T-helper 22 cell (primary cell): ENCODE measurements around the gene CCDC33.

Experiments used
- DNase-seq: peaks from one replicate; pipeline ENCODE4 v3.0.0-alpha.2; 2020; ENCODE audit warnings: low read depth

CCDC33 gene

DNA sequence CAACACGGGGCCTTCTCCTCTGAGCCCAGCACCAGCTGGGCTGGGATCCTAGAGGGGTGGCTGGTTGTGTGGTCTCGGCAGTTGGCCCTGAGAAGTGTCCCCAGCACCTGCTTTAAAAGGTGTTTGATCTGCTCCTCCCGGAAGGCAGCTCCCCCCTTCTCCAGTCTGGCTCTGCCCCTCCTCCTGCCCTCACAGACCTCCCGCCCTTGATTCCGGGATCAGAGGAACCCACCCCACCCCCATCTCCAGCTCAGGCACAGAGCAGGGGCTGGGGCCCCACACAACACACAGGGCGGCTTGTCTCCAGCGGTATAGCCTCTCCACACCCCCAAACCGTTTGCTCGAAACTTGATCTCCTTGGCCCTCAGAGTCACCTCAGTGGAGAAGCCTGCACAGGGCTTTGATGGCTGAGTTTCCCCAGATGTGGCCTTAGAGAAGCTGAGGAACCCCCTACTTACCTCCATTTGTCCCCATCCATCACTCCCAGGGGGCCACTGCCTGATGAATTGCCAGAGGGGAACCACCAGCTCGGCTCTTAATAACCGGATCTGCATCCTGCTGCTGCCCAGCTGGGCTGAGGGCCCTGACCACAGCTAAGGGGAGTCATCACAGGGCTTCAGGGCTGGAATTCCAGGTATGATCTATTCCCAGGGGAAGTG lies 27.1 kb upstream of the CCDC33 start:
- DNase-seq, result no peak

DNA sequence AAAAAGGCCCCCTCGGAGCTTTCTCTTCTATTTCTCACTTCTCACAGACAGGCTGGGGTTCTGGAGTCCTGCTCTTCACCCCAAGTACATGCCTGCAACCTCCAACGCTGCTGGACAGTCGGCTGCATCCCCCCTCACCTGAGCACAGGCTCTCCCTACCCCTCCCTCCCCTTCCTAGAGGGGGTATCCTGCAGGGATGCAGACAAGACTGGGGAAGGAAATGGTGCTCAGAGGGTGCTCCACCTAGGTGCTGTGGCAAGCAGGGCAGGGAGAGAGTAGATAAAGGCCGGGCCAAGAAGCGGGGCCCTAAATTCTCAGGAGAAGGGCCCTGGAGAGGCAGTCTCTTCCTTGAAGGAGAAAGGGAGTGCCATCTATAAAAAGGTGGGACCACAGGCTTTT lies 26.6 kb upstream of the CCDC33 start:
- no peak for DNase-seq

DNA sequence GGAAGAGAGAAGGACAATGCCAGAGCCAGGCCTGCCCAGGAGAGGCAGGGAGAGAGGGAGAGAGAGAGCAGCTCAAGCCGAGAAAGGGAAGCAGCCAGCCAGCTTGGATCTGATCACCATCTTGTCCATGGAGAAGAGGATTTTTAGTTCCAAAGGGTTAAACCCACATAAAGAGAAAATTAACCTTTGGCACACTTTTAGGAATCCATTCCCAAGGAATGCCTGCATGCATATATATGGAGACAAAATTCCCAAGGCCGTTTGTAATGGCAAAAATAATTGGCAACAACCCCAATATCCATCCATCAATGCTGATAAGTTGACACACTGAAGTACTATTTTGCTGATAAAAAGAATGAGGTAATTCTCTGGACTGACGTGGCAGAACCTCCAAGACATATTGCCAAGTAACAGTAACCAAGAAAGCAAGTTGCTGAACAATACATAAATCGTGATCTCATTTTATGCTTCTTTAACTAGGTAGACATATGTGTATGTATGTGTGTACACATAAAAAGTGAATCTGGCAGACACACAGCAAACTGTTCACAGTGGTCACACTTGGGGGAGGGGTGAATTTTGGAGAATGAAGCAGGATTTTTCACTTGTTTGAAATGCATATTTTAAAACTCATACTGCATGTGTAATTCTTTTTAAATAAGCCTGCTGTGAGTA lies 26.0 kb upstream of the CCDC33 start:
- no peak for DNase-seq

DNA sequence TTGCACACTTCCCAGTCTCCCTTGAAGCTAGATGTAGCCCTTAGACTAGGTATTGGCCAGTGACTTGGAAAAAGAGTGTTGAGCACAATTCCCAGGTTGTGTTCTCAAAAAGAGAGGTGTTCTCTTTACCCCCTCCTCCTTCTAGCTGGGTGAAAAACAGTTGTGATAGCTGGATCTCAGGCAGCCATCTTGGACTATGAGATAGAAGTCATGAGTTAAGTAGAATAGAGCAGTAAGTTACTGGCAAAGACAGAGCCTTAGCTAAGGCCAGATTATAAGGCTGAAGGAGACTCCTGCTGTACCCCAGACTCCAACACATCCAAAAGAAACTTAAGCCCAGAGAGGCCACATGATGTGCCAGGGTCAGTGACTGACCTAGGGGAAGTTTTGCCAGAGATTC lies 25.4 kb upstream of the CCDC33 start:
- no peak for DNase-seq

DNA sequence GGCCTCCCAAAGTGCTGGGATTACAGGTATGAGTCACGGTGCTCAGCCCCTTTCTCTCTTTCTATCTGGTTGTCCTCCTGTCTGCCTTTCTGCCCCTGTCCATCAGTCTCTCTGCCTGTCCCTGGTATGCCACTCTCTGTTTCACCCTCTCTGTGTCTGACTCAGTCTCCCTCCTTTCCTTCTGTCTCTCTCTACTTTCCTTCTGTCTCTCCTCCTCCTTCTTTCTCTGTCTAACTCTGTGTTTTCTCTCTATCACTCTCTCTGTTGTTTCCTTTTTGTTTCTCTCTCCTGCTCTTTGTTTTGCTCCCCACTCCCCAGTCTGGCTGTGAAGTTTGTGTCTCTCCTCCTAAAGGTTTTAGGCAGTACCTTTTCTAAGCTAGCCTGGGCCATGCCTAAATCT lies 24.5 kb upstream of the CCDC33 start:
- DNase-seq, result no peak

- DNase-seq, result no peak
These were observed 23.6 kb upstream of the CCDC33 start for GRCh38 chr15:74212494-74212893.

GRCh38 chr15:74213858-74214284 lies 22.3 kb upstream of the CCDC33 start:
- DNase-seq, result no peak

DNA sequence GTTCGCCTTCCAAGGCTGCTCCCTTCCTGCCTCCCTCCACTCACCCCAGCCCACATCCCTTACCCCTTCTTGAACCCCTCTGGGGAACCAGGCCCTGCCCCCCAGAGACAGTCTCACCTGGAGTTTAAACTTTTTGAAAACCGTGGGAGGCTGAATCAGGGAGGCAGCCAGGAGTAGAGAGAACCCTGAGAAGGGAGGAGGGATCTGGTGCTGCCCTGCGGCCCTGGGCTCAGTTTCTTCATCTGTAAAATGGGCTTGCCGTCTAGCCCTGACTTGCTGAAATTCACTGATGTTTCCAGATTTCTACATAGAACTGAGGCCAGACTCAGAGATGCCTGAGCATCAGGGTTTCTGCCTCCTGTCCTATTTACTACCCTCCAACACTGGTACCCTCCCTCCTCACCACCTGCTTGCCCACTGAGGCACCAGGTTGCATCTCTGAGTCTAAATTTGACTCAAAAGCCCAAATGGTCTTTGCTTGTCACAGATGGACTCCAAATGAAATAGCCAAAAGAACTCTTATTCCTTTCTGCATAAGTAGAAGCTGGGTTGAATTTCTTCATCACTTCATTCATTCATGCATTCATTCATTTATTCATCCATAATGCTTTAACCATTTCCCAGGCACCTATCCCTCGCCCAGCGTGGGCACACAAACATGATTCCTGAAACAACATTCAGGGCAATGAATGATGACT lies 21.7 kb upstream of the CCDC33 start:
- no peak for DNase-seq

GRCh38 chr15:74215958-74216357 lies 20.2 kb upstream of the CCDC33 start:
- DNase-seq, result no peak

- no peak for DNase-seq
These were observed 19.2 kb upstream of the CCDC33 start for GRCh38 chr15:74216949-74217348.

DNA sequence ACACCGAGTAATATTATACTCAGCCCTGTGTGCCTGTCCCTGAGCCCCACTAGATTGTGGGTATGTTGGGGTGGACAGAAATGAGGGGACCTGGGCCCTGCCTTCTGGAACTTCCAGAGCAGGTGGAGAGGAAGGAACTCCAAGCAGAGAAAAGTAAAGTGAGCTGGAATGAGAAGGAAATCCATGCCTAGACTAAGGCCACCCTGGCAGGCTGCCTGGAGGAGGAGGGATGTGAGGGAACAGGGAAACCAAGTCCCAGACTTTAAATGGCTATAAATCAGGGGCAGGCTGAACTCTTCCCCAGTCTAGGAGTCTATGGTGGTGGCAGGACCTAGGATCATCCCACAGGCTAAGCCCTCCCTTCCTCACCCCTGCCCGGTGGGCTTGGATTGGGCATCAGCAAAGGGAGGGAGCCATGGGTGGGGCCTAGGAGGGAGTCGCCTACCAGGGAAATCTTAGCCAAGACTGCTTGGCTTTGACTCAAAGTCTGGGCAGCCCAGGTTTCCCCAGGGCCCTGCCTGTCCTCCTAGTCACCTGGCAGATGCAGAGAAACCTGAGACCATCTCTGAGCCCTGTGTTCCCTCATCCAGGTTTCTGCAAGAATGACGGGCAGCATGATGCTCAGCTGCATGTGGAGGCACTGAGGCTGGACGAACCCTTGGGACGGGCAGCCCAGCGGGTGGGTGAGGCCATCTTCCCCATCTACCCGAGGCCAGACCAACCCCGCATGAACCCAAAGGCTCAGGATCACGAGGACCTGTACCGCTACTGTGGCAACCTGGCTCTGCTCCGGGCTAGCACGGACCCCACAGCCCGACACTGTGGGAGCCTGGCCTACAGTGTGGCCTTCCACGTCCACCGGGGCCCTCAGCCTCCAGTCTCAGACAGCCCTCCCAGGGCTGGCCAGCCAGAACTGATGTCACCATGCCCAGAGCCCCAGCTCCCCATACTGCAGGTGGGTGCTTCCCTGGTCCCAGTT lies 17.9 kb upstream of the CCDC33 start:
- no peak for DNase-seq

GRCh38 chr15:74220475-74221248 lies 15.5 kb upstream of the CCDC33 start:
- no peak for DNase-seq

- no peak for DNase-seq
These were observed 14.5 kb upstream of the CCDC33 start for GRCh38 chr15:74221399-74222239.

DNA sequence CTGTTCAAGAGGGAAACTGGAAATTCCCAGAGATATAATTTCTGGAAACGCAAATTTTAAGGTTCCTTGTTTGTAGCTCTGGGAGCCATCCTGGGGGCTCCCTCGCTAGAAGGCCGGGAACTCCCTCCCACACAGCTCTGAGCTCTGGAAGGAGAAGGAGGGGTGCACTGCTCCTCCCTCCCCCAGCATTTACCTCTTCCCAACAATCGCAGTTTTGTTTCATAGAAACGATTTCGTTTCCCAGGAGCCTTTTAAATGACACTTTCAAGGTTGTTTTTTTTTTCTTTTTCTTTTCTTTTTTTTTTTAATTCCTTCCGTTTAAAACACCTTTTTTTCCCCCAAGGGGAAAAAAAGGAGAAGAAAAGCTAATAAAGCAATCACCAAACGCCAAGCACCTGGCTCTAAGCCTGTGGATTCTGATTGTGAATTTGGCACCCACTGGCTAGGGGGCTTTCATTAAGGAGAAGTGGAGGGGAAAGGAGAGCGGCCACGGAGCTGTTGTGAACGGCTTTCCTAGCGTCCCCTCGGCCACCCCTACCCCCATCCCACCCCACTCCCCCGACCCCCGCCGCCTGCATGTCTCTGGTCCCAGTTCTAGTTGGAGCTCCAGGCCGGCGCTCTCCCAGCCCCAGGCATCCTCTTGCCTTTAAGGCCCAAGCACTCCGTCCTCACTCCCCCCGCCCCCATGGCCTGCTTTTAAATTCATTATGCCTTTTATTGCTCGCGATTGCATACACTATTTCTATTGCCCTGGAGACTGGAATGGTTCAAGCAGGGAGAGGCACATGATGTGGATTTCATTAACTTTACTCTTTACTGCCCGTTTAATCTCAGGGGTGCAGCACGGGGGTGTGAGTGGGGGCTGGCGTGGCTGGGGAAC lies 13.6 kb upstream of the CCDC33 start:
- no peak for DNase-seq

- DNase-seq, result no peak
These were observed 10.2 kb upstream of the CCDC33 start for GRCh38 chr15:74225928-74226327.

GRCh38 chr15:74226761-74227540 lies 9.2 kb upstream of the CCDC33 start:
- no peak for DNase-seq

DNA sequence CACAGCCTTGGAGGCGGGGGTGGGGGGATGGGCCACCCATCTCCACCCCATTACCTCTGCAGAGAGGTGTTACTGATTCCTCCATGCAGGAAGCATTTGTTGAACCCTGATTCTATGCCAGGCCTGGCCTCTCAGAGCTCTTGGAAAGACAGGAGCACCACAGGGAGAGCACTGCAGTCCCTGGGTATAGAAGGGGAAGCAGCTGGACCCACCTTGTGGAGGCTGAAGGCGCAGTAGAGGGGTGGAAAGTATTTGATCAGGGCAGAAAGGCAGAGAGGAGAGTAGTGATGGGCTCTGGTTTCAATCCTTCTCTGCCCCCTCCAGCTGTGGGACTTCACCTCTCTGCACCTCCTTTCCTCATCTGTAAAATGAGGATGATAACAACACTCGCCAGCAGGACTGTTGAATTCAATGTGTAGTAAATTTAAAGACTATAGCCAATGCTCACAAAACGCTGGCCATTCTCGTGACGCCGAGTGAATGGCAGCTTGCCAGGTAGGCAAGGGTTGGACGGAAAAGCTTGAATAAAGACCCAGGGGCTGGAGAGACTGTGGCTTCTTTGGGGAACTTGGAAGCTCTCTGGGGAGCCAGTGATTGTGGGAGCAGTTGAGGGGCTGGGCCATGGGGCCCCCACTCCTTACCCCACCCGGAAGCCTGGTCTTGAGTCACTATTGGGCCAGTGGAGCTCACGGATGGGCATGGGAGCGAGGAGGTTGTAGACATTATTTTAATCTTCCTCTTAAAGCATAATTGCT lies 8.0 kb upstream of the CCDC33 start:
- DNase-seq, result no peak

GRCh38 chr15:74228723-74229081 lies 7.4 kb upstream of the CCDC33 start:
- no peak for DNase-seq
